HG02763 (cell line): ENCODE data around the gene ARHGEF3.
A peak's percentile ranks its signal among the peaks of the same experiment; 100 is the strongest.

ENCODE experiments used
- ATAC-seq: cut with Tn5 transposase; IDR thresholded peaks from one replicate; pipeline ENCODE4 v1.9.1; 2021; ENCODE audit warnings: mild to moderate bottlenecking, moderate library complexity; ENCODE audit not compliant: unreplicated experiment

Gene ARHGEF3

DNA sequence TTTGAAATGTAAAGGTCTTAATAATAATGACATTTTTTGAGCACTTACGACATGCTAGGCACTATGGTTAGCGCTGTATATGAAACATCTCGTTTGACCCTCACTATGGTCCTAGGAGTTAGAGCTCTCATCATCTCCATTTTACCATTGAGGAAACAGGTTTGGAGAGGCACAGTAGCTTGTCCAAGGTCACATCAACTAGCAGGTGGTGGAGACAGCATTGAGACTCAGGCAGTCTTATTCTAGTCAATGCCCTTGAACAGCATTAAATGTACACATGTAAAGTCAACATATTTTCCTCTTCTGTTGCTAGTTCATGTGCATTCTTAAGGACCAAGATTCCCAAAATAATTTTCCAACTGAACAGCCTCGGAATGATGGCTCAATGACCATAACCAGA, 4.8 kb downstream of the ARHGEF3 start:
- ATAC-seq: no peak

DNA sequence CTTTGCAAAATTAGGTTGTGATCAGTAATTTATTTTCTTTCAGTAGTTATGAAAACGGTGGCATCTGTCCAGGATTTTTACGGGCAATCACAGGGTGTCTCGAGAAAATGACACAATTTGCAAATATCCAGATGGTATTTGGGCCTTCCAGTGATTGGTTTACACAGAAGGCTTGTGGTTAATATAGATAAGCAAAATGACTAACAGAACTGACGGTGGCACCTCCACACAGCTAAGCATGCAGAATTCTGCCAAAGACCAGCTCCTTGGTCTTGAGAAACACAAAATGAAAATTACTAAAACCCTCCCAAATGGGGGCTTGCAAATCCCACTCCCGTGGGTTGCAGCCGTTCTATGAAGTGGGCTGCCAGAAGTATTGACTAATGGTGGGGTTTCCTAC, 5.5 kb downstream of the ARHGEF3 start:
- no peak for ATAC-seq

GRCh38 chr3:56795829-56796185, 5.9 kb downstream of the ARHGEF3 start:
- no peak for ATAC-seq

DNA sequence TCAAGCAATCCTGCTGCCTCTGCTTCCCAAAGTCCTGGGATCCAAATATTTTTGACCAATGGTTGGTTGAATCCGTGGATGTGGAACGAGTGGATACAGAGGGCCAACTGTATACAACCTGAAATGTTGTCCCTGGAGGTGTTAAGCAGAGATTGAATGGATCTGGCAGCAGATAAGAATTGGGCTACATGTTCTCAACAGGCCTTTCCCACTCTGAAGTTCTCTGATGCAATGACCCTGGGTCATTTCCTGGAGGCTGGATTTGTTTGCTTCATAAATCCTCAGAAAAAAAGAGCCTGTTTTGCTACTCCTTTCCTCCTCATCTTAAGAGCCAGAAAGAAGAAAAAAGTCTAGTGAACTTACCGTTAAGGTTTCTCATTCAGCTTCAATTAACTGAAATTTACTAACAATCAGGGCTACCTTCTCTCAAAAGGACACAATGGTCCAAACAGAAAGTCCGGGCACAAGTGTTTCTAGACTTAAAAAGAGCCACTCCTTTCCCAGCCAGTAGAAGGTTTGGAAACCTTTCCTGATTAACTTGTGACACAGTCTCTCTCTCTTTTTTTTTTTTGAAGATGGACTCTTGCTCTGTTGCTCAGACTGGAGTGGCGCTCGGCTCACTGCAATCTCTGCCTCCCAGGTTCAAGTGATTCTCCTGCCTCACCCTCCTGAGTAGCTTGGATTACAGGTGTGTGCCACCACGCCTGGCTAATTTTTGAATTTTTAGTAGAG, 6.5 kb downstream of the ARHGEF3 start:
- ATAC-seq: no peak

DNA sequence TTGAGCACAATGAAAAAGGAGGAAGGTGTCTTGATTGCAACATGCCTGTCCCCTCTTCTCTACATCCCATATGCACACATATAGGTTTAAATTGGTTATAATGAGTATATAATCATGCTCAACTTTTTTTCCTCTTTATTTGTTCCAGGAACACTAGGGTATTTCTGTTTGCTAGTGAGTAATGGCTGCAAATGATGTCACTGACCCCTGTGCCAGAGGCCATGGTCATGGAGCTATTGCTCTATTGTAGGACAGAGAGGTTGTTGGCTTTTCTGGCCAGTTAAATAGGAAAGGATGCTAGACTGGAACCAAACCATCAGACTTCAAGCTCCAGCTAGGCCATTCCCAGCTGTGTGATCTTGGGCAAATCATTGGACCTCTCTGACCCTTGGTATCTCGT, 9.6 kb downstream of the ARHGEF3 start:
- ATAC-seq: no peak

GRCh38 chr3:56790016-56790821, 11.5 kb downstream of the ARHGEF3 start:
- no peak for ATAC-seq

DNA sequence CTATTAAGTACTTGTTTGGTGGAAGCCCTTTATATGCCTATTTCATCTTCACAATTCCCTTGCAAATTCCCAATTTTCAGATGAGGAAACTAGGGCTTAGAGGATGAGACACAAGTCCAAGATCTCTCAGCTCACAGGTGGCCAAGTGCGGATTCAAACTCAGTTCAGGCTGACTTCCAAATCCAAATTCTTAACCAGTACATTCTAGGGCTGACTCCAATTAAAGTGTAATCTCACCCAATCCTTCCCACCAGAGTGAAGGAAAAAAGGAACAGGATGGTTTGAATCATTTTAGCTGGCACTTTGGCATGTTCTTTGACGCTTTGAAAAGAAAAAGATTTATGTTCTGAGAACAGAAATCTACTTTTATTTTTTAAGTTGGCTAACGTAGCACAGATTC, 12.7 kb downstream of the ARHGEF3 start:
- no peak for ATAC-seq

DNA sequence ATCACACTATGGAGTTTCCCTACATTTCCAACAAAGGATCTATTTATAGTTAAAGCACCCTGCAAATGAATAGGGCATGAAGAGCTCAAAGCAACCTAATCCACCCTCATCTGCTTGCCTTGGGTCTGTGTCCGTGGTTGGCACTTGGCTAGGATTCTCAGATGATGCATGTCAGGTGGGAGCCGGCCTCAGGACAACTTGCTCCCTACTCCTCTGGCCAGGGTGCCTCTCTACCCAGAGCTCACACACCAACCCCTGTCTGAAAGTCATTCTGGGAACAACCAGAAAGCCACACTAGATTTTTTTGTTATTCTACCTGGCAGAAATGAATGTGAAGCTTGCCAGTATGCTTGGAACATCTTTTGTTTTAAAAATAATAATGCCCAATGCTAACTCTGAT, 13.2 kb downstream of the ARHGEF3 start:
- ATAC-seq: no peak

GRCh38 chr3:56787784-56788256, 13.9 kb downstream of the ARHGEF3 start:
- ATAC-seq: no peak

- no peak for ATAC-seq
These were observed 14.4 kb downstream of the ARHGEF3 start for GRCh38 chr3:56787258-56787775.

DNA sequence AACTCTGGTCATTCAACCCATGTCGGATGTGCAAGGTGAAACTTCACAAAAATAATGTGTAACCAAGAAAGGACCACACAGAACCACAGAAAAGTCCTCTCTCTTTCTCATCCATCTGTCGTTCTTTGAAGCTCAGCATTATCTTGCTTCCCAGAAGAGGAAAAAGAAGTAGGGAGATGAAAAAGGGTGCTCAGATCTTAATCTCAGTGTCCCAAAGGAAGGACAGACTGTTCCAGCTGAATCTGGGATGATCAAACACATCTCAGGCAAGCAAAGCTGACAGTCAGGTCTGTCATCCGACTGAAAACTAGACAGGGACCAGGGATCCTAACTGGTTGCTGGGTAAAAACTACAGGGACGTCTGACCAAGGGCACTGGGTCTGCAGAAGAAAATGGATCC, 16.2 kb downstream of the ARHGEF3 start:
- ATAC-seq: no peak

DNA sequence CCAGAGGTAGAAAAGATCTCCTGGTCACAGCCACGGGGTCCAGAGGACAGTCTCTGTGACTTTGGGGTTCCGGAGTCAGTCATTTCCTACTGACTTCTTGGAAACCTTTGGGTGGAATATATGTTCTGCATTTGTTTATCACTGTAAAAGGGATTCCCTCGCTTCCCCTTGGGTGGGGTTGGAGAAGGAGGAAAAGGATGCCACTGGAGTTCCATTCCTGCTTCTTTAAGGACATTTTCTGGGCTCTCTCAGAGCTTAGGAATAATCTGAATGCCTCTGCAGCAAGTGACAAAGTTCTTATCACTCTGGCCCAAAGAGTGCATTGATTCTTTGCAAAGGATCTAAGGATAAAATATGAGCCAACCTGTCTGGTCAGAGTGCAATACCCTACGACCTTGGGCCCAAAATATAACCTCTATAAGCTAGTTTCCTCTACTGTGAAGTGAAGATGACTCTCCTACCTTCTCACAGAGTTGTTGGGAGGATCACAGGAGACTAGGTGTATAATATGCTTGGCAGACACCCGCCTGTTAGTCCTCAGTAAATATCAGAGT, 17.2 kb downstream of the ARHGEF3 start:
- no peak for ATAC-seq

- peak; percentile 94 for ATAC-seq
These were observed 17.9 kb downstream of the ARHGEF3 start for GRCh38 chr3:56783644-56784447.

DNA sequence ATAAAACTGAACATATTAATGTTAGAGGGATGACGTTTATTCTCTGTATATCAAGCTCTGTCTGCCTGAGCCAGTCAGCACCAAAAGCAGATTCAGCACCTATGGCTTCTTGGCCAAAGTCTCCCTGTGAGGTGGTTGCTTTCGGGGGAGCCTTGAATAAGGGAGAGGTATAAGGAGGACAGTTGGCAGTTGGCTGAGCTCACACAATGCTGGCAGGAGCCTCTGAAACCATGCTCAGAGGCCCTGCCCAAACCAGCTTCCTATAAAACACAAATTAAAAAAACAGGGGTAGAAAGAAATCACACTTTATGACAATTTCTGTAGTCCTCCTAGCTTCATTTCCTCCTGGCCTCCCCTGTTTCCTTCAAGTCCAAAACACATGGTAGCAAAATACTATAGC, 18.8 kb downstream of the ARHGEF3 start:
- no peak for ATAC-seq

DNA sequence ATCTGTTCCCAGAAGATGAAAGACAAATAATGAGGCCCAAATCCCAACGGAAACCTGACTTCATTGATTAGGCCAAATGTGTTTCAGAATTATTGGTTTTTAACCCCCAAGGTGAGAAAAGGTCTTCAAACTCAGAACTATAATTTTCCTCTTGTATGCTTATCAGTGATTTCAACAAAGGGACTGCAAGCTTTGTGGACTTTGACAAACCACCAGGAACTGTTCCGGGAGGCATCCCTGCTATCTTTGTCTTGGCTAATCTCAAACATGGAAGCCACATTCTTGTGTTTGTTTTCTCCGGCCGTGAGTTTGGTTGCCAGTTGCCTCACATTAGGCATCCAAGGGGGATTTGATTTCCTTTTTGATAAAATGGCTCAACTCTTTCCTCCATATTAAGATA, 19.5 kb downstream of the ARHGEF3 start:
- no peak for ATAC-seq

GRCh38 chr3:56781762-56782161, 20.0 kb downstream of the ARHGEF3 start:
- no peak for ATAC-seq

DNA sequence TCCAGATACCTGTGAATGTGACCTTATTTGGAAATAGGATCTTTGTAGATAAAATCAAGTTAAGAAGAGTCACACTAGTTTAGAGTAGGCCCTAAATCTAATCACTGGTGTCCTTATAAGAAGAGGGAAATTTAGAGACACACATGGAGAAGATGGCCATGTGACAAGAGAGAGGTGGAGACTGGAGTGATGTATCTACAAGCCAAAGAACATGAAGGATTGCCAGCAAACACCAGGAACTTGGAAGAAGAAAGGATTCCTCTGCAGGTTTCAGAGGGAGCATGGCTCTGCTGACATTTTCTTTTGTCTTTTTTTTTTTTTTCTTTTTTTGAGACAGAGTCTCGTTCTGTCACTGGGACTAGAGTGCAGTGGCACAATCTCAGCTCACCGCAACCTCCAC, 20.8 kb downstream of the ARHGEF3 start:
- no peak for ATAC-seq

DNA sequence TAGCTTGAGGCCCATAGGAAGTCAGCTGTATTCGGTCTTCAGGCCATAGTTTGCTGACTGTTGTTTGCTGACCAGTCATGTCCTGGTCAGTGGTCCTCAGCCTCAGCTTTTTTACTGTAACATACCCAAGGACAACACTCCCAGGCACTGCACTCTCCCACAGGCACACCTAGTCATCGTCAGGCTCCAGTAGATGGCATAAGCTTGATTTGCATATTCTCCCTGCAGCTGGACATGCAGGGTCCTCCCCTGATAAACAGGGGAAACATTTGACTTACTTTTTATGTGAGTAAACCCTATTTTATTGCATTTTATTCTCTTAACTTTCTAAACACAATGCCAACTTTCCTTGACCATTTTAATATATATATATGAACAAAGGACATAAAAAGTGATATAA, 22.9 kb downstream of the ARHGEF3 start:
- no peak for ATAC-seq

- no peak for ATAC-seq
These were observed 25.2 kb downstream of the ARHGEF3 start for GRCh38 chr3:56776556-56776950.

DNA sequence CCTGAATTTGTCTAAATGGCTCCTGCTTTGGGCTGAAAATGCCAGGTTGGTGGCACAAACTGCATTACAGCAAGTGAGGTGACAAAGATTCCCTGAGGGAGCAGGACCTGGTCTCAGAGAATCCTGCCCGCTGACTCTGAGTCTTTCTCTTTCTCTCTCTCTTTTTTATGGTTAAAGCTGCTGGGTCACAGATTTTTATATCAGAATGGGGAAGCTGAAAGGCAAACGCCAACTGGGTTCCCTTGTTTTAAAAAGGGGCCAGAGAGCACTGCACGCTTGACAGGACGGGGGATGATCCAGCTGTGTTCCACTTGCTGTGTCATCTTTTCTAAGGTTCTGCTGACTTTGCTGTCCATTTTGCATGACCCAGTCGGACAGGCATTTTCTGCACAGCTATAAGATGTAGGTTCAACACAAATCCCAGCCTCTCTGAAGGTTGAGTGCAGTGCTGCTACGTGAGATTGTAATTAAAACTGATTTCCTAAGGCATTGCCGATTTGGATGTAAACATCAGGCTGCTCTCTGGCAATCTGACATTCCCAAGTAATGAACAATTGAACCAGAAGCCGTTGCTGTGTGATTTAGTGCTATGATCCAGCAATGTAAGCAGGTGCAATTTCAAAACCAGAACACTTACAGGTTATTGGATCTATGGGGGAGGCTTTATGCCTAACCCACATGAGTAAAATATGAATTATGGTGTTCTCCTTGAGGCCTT, 25.8 kb downstream of the ARHGEF3 start:
- ATAC-seq: no peak
